Measurements from ENCODE around the gene TOGARAM2. TPM values are rescaled to one million over a fixed set of nuclear protein-coding genes. Genes with fewer than 3 reads are reported as not detected.

The TOGARAM2 gene
- polyA plus RNA-seq, 1 donor (not counting 4 experiments of a cell fraction or from before 2014, with no cell fraction given): 0.10 TPM

- H3K9ac ChIP-seq (ENCODE audit: control insufficient read depth, extremely low read depth, insufficient read depth, low read length): no peak overlapping the region
- no peaks in the 10 kb centered on the region for H4K20me1 ChIP-seq (ENCODE audit: control insufficient read depth, extremely low read depth, insufficient read depth, low read length)
- no peaks in the 10 kb centered on the region for H3K36me3 ChIP-seq (ENCODE audit: control insufficient read depth in 2 of 2, extremely low read depth in 1 of 2, insufficient read depth in 2 of 2, low read length in 2 of 2)
- FAIRE-seq (no peak), DNase-seq (ENCODE audit: low read depth, low spot score) (no peak)
- no peak overlapping the region for H3K4me3 ChIP-seq (ENCODE audit: control insufficient read depth in 2 of 3, extremely low read depth in 1 of 3, insufficient read depth in 2 of 3, low read depth in 1 of 3, low read length in 3 of 3)
- no peak overlapping the region for H3K27ac ChIP-seq (ENCODE audit: control insufficient read depth, insufficient read depth, low read length)
- TF ChIP-seq, protein P1, sequence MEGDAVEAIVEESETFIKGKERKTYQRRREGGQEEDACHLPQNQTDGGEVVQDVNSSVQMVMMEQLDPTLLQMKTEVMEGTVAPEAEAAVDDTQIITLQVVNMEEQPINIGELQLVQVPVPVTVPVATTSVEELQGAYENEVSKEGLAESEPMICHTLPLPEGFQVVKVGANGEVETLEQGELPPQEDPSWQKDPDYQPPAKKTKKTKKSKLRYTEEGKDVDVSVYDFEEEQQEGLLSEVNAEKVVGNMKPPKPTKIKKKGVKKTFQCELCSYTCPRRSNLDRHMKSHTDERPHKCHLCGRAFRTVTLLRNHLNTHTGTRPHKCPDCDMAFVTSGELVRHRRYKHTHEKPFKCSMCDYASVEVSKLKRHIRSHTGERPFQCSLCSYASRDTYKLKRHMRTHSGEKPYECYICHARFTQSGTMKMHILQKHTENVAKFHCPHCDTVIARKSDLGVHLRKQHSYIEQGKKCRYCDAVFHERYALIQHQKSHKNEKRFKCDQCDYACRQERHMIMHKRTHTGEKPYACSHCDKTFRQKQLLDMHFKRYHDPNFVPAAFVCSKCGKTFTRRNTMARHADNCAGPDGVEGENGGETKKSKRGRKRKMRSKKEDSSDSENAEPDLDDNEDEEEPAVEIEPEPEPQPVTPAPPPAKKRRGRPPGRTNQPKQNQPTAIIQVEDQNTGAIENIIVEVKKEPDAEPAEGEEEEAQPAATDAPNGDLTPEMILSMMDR (optimal IDR thresholded peaks at IDR 0.05 in 1 of 3, IDR thresholded peaks at IDR 0.05 in 1 of 3, conservative IDR thresholded peaks at IDR 0.05 in 1 of 3; ENCODE audit: extremely low read depth in 1 of 3, insufficient read depth in 2 of 3, low read length in 3 of 3): no peak
- no peak for TF ChIP-seq EZH2 (IDR thresholded peaks at IDR 0.05; ENCODE audit: low read length)
- H3K79me2 ChIP-seq (ENCODE audit: control insufficient read depth, insufficient read depth, low read length): no peaks in the 10 kb centered on the region
- no peaks in the 10 kb centered on the region for H3K9me1 ChIP-seq (ENCODE audit: control insufficient read depth, extremely low read depth, insufficient read depth, low read length)
- no peak overlapping the region for H2AFZ ChIP-seq (ENCODE audit: control insufficient read depth, low read length)
- dilution Hi-C loops (cut with MboI; ENCODE audit: extremely low pct_ligation_motif_present, low sequenced_read_pairs): no loop called here
- peaks cover 7% of the 10 kb centered on the region for H3K4me1 ChIP-seq (ENCODE audit: control insufficient read depth, extremely low read depth, insufficient read depth, low read length)
- no peaks in the 10 kb centered on the region for H3K27me3 ChIP-seq (ENCODE audit: control insufficient read depth, extremely low read depth, insufficient read depth, low read length)
- H3K9me3 ChIP-seq (ENCODE audit: control insufficient read depth, low read depth, low read length): no peaks in the 10 kb centered on the region
- no peak overlapping the region for H3K4me2 ChIP-seq (ENCODE audit: control insufficient read depth, extremely low read depth, insufficient read depth, low read depth, low read length)
These were observed 60.1 kb downstream of the TOGARAM2 start for GRCh38 chr2:29041161-29041660.

DNA sequence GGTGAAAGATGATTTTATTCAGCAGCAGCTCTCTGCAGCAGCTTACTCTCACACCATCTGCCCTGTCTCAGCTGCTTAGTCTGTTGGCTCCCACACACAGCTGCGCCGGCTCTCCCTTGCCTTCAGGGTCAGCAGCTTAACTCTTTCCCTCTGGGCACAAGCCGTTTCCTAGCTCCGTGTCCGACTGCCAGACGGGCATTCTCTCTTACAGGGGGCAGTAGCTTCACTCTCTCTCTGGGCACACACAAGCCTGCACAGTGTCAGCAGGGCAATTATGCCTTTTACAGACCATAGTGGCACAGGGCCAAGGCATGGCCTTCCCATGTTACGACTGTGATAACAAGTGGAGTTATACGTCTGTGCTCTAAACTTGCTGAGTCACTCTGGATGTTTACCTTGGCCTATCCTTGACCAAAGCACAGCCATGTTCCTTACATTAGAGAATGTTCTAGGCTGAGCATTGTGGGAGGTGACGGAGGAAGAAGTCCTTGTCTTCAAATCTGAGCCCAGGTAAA is 61.5 kb downstream of the TOGARAM2 start:
- DNase-seq (ENCODE audit: low read depth, low spot score): no peak
- Histone ChIP-seq H2AFZ (ENCODE audit: control insufficient read depth, low read length) (no peak overlapping the region), H3K9ac (ENCODE audit: control insufficient read depth, extremely low read depth, insufficient read depth, low read length) (no peak overlapping the region)

GRCh38 chr2:29044459-29044858 is 63.4 kb downstream of the TOGARAM2 start:
- Histone ChIP-seq H3K9me1 (ENCODE audit: control insufficient read depth, extremely low read depth, insufficient read depth, low read length) (no peaks in the 10 kb centered on the region), H3K27me3 (ENCODE audit: control insufficient read depth, extremely low read depth, insufficient read depth, low read length) (no peaks in the 10 kb centered on the region), H3K4me2 (ENCODE audit: control insufficient read depth, extremely low read depth, insufficient read depth, low read depth, low read length) (no peak overlapping the region), H2AFZ (ENCODE audit: control insufficient read depth, low read length) (no peak overlapping the region), H3K4me3 (ENCODE audit: control insufficient read depth in 2 of 3, extremely low read depth in 1 of 3, insufficient read depth in 2 of 3, low read depth in 1 of 3, low read length in 3 of 3) (no peak overlapping the region), H3K4me1 (ENCODE audit: control insufficient read depth, extremely low read depth, insufficient read depth, low read length) (peaks cover 7% of the 10 kb centered on the region), H3K9me3 (ENCODE audit: control insufficient read depth, low read depth, low read length) (no peaks in the 10 kb centered on the region), H4K20me1 (ENCODE audit: control insufficient read depth, extremely low read depth, insufficient read depth, low read length) (no peaks in the 10 kb centered on the region), H3K36me3 (ENCODE audit: control insufficient read depth in 2 of 2, extremely low read depth in 1 of 2, insufficient read depth in 2 of 2, low read length in 2 of 2) (no peaks in the 10 kb centered on the region), H3K79me2 (ENCODE audit: control insufficient read depth, insufficient read depth, low read length) (no peaks in the 10 kb centered on the region), H3K27ac (ENCODE audit: control insufficient read depth, insufficient read depth, low read length) (no peak overlapping the region), H3K9ac (ENCODE audit: control insufficient read depth, extremely low read depth, insufficient read depth, low read length) (no peak overlapping the region)
- no peak for DNase-seq (ENCODE audit: low read depth, low spot score)
- dilution Hi-C loops (cut with MboI; ENCODE audit: extremely low pct_ligation_motif_present, low sequenced_read_pairs): no loop called here
- no peak for TF ChIP-seq EZH2 (IDR thresholded peaks at IDR 0.05; ENCODE audit: low read length)
- TF ChIP-seq, protein P1 (optimal IDR thresholded peaks at IDR 0.05 in 1 of 3, IDR thresholded peaks at IDR 0.05 in 1 of 3, conservative IDR thresholded peaks at IDR 0.05 in 1 of 3; ENCODE audit: extremely low read depth in 1 of 3, insufficient read depth in 2 of 3, low read length in 3 of 3): no peak
- FAIRE-seq: no peak

More for the DNA sequence above, 61.5 kb downstream of the TOGARAM2 start:
- Histone ChIP-seq H3K79me2 (ENCODE audit: control insufficient read depth, insufficient read depth, low read length) (no peaks in the 10 kb centered on the region), H3K27ac (ENCODE audit: control insufficient read depth, insufficient read depth, low read length) (no peak overlapping the region), H3K36me3 (ENCODE audit: control insufficient read depth in 2 of 2, extremely low read depth in 1 of 2, insufficient read depth in 2 of 2, low read length in 2 of 2) (no peaks in the 10 kb centered on the region), H3K9me3 (ENCODE audit: control insufficient read depth, low read depth, low read length) (no peaks in the 10 kb centered on the region), H3K27me3 (ENCODE audit: control insufficient read depth, extremely low read depth, insufficient read depth, low read length) (no peaks in the 10 kb centered on the region), H3K9me1 (ENCODE audit: control insufficient read depth, extremely low read depth, insufficient read depth, low read length) (no peaks in the 10 kb centered on the region), H4K20me1 (ENCODE audit: control insufficient read depth, extremely low read depth, insufficient read depth, low read length) (no peaks in the 10 kb centered on the region), H3K4me2 (ENCODE audit: control insufficient read depth, extremely low read depth, insufficient read depth, low read depth, low read length) (no peak overlapping the region), H3K4me3 (ENCODE audit: control insufficient read depth in 2 of 3, extremely low read depth in 1 of 3, insufficient read depth in 2 of 3, low read depth in 1 of 3, low read length in 3 of 3) (no peak overlapping the region), H3K4me1 (ENCODE audit: control insufficient read depth, extremely low read depth, insufficient read depth, low read length) (peaks cover 7% of the 10 kb centered on the region)
- no peak for FAIRE-seq
- TF ChIP-seq EZH2 (IDR thresholded peaks at IDR 0.05; ENCODE audit: low read length): no peak
- dilution Hi-C loops (cut with MboI; ENCODE audit: extremely low pct_ligation_motif_present, low sequenced_read_pairs): no loop called here

Data from keratinocyte (primary cell).